Measurements from ENCODE around the gene STAB2. TPM values are rescaled to one million over a fixed set of nuclear protein-coding genes. Genes with fewer than 3 reads are reported as not detected.

The STAB2 gene
- total and polyA plus RNA-seq, 9 donors, result 0.05 to 9.3 (median 0.86) TPM

GRCh38 chr12:103556890-103557627 lies 30.0 kb upstream of the STAB2 start:
- Histone ChIP-seq H3K4me1 (ENCODE audit: insufficient read depth) (no peaks in the 10 kb centered on the region), H3K36me3 (no peaks in the 10 kb centered on the region), H3K27ac (no peak overlapping the region), H3K27me3 (no peaks in the 10 kb centered on the region), H3K9me3 (no peaks in the 10 kb centered on the region), H3K4me3 (no peak overlapping the region)
- WGBS, 3 donors, result 19 to 24% (median 21%) methylated on average over 3 of the region's 3 CpGs
- no peak for DNase-seq
- TF ChIP-seq EP300 (IDR thresholded peaks at IDR 0.05) (no peak), POLR2A (IDR thresholded peaks at IDR 0.05) (no peak), CTCF (IDR thresholded peaks at IDR 0.05) (no peak)
- intact Hi-C loops (cut with DNase I), result loop anchor here in 1 of 4 donors (10.0 kb wide), 1 partner anchor 602 kb away; the partner anchor contains the start of gene ASCL1

DNA sequence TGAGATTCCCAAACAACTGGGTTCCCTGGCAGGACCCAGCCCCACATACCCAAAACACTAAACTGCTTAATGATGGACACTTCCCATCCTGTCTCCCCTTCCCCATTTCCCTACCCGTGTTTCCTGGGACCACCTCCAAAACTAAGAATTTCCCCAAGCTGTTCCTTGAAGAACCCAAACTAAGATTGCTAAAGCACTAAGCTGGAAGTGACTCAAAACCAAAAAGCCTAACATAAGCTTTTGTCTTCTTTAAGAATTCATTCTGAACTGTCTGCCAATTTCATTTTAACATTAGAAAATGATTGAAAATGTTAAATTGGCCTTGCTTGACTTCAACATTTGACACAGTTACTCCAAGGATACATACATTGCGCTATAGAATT lies 29.5 kb upstream of the STAB2 start:
- DNase-seq, result no peak
- Histone ChIP-seq H3K36me3 (no peaks in the 10 kb centered on the region), H3K27me3 (no peaks in the 10 kb centered on the region), H3K4me1 (ENCODE audit: insufficient read depth) (no peaks in the 10 kb centered on the region), H3K27ac (no peak overlapping the region), H3K4me3 (no peak overlapping the region), H3K9me3 (no peaks in the 10 kb centered on the region)
- 55 to 65% (median 62%) methylated on average over 2 of the region's 2 CpGs for WGBS, 3 donors
- intact Hi-C loops (cut with DNase I), result loop anchor here in 1 of 4 donors (10.0 kb wide), 1 partner anchor 603 kb away; the partner anchor contains the start of gene ASCL1
- TF ChIP-seq EP300 (IDR thresholded peaks at IDR 0.05), result no peak

GRCh38 chr12:103558879-103559278 lies 28.2 kb upstream of the STAB2 start:
- TF ChIP-seq CTCF (IDR thresholded peaks at IDR 0.05), result no peak
- no peak for TF ChIP-seq EP300 (IDR thresholded peaks at IDR 0.05)
- no peak for TF ChIP-seq POLR2A (IDR thresholded peaks at IDR 0.05)
- Histone ChIP-seq H3K27ac (no peak overlapping the region), H3K4me1 (ENCODE audit: insufficient read depth) (no peaks in the 10 kb centered on the region), H3K36me3 (no peaks in the 10 kb centered on the region), H3K27me3 (no peaks in the 10 kb centered on the region), H3K9me3 (no peaks in the 10 kb centered on the region), H3K4me3 (no peak overlapping the region)
- DNase-seq, result no peak
- WGBS, 3 donors, result 4 to 31% (median 19%) methylated on average over 1 of the region's 1 CpG
- intact Hi-C loops (cut with DNase I), result loop anchor here in 1 of 4 donors (10.0 kb wide), 1 partner anchor 604 kb away; the partner anchor contains the start of gene ASCL1

- H3K9me3 ChIP-seq, result no peaks in the 10 kb centered on the region
- no peaks in the 10 kb centered on the region for H3K27me3 ChIP-seq
- H3K4me1 ChIP-seq (ENCODE audit: insufficient read depth), result no peaks in the 10 kb centered on the region
- intact Hi-C loops (cut with DNase I), result no loop called here
- no peak for TF ChIP-seq POLR2A (IDR thresholded peaks at IDR 0.05)
- no peak for TF ChIP-seq EP300 (IDR thresholded peaks at IDR 0.05)
- no peak for TF ChIP-seq CTCF (IDR thresholded peaks at IDR 0.05)
- H3K36me3 ChIP-seq, result no peaks in the 10 kb centered on the region
- H3K27ac ChIP-seq, result no peak overlapping the region
- WGBS, 3 donors, result 53 to 70% (median 61%) methylated on average over 2 of the region's 2 CpGs
- H3K4me3 ChIP-seq, result no peak overlapping the region
- DNase-seq, result no peak
Measured at GRCh38 chr12:103560604-103561101, 26.4 kb upstream of the STAB2 start.

GRCh38 chr12:103561174-103561573 lies 25.9 kb upstream of the STAB2 start:
- no peak overlapping the region for H3K4me3 ChIP-seq
- H3K36me3 ChIP-seq, result no peaks in the 10 kb centered on the region
- no peak for DNase-seq
- H3K4me1 ChIP-seq (ENCODE audit: insufficient read depth), result no peaks in the 10 kb centered on the region
- WGBS, 3 donors, result 54 to 67% (median 58%) methylated on average over 5 of the region's 5 CpGs
- no peaks in the 10 kb centered on the region for H3K9me3 ChIP-seq
- H3K27me3 ChIP-seq, result no peaks in the 10 kb centered on the region
- no peak for TF ChIP-seq CTCF (IDR thresholded peaks at IDR 0.05)
- no peak for TF ChIP-seq POLR2A (IDR thresholded peaks at IDR 0.05)
- TF ChIP-seq EP300 (IDR thresholded peaks at IDR 0.05), result no peak
- H3K27ac ChIP-seq, result no peak overlapping the region
- intact Hi-C loops (cut with DNase I), result no loop called here

Measured in ovary (tissue), 9 donors.